Mucosa of gallbladder (tissue), 1 donor: ENCODE measurements around the gene ZIC2. TPM values are rescaled to one million over a fixed set of nuclear protein-coding genes. Genes with fewer than 3 reads are reported as not detected.

Experiments
- DNase-seq: peaks from one replicate; pipeline ENCODE4 v3.0.0-alpha.2; 2020; ENCODE audit warnings: low spot score
- total RNA-seq: library from RNA; stranded (reverse); gene quantifications from one replicate; pipeline ENCODE4 v1.2.1, GENCODE V29; 2021
- donor health status: DM: no; HTN: no; CAD: no.

ZIC2 gene
- total RNA-seq, 1 donor from 2014 or later, result 0.23 TPM

DNA sequence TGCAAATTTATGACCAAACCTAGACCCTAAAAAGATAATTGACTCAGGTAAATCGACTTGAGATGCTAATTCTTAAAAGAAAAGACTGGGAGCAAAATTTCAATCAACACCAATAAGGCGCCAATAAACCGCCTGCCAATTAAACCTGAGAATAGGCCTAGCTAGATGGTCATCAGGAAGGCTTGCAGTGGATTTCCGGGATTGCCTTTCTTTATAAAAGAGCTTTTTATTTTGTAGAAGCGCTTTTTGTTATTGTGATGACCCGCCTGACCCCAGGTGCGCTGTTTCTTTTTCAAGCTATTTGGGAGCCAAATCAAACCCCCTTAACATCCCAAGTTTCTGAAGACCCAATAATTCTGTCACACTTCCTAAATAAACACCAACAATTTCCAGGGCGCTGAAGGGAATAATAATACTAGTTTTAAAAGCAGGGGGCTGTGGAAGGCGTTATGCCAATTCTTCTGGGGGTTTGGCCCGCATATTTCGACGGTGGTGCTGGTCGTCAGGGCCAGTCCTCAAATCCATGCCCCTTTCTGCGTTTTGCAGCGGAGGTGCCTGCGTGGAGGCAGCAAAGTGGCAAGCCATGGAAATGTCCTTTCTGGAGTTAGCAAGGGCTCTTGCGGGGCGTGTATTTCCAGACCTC, 7.2 kb upstream of the ZIC2 start:
- no peak for DNase-seq

DNA sequence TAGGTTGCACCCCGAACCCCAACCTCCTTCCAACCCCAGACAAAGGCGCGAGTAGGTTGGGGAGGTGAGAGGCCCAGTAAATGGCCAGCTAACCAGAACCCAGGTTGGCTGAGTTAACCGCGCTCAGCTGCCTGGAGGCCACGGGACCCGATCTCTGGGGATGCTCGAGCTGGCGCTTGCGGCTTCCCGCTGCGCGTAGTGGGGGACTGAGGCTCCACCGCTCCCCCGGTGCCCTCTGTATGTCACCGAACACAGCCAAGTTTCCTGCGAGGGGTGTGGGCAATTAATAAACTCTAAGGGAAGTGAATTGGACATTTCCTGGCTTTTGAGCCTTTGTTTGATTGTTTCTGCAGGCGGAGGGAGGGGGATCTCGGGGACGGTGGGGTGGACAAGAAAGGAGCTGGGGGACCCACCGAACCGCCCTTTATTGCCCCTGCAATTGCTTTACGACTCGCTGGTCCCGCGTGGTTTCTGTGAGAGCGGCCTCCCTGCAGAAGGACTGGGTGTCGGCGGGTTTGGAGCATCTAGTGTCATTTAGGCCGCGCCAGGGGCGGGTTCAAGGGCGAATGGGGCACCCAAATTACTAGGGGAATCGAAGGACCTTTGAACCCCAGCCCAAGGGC, 6.5 kb upstream of the ZIC2 start:
- no peak for DNase-seq

DNA sequence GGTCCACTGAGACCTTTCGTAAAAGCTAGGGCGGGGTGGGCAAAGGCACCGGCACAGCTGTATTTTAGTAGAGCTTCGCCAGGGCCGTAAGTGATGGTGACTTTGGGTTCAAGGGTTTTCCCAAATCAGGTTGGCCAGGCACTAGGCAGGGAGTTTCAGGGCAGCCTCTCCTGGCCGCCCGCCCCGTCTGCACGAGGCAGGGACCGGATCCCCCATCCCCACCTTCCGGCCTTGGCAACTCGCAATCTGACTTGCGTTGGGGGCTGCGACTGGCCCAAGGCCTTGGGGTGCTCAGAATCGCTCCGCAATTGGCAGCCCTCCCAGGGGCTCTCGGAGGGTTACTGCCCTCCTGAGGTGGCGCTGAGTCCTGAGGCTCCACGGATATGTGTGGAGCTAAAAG, 6.0 kb upstream of the ZIC2 start:
- DNase-seq, result no peak

DNA sequence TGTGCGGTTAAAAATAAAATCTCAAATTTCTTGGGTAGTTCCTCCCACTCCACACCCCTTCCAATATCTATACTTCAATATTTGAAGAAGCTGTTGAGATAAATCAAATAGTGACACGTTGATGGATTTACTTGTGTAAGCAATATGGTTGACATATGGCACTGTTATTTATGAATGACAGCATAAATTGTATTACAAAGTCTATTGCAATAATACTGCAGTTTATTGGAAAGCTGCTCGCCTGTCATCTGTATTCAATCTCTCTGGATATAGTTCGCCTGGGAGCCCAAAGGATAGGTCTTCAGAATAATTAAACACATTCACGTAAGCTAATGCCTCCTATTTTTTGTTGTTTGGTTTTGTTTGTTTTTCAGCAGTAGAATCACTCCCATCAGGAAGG, 5.0 kb upstream of the ZIC2 start:
- DNase-seq, result no peak

DNA sequence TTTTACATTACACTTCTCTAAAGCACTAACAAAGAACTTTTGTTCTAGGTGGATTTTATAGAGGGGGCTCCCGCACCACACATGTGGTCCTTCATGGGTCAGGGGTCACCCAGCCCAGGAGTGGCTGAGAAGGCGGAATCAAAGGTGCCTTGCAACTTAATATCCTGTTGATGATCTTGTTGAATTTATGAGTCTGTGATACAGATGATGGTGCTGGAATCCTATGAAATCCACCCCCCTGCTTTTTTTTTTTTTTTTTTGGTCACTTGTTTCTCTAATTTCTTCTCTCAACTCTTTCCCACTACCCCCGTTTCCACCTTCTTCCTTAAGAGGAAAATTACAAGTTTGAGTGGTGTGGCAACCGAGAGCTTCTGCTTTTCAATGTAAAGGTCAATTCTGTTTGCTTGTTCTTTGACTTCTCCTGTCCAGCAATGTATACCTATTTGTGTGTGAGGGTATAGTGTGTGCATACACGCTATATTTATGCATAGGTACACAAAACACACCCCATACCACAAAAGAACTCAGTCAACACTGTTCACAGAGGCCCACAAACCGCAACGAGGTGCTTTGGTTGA, 4.2 kb upstream of the ZIC2 start:
- DNase-seq, result no peak

DNA sequence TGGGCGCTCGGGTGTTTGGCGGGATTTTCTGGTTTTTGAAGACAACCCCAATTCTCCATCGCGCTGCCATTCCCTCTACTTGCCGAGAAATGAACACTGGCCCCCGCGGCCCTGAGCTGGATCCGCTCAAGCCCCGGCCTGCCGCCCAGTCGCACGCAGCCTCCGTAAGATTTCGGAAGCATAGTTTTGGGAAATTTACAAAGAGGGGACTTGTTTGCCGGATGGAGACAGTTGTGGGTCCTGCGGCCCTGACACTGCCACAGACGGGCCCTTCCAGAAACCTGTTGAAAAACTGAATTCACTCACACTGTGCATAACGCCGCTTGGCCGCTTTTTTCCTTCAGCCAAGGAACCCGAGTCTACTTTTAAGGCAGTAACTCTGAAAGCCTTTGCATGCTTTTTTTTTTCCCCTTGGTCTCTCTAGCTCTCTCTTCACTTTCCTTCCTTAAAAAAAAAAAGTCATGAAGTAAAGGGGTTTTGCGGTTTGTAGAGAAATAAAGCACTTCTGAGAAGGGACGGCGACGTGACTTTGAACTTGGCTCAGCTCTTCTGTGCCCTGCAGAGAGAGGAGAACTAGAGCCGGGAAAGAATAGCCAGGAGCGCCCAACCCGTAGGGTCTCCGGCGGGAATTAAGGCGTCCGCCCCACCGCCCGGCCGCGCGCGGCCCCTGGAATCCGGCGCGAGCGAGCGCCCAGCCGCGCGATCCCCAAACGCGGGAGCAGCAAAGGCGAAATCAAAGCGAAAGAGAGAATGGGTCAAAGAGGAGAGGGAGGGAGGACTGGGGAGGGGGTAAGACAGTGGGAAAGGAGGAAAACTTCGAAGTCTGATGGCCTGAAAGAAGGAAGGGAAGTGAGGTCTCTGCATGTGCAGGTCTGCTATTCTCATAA, 3.4 kb upstream of the ZIC2 start:
- no peak for DNase-seq

DNA sequence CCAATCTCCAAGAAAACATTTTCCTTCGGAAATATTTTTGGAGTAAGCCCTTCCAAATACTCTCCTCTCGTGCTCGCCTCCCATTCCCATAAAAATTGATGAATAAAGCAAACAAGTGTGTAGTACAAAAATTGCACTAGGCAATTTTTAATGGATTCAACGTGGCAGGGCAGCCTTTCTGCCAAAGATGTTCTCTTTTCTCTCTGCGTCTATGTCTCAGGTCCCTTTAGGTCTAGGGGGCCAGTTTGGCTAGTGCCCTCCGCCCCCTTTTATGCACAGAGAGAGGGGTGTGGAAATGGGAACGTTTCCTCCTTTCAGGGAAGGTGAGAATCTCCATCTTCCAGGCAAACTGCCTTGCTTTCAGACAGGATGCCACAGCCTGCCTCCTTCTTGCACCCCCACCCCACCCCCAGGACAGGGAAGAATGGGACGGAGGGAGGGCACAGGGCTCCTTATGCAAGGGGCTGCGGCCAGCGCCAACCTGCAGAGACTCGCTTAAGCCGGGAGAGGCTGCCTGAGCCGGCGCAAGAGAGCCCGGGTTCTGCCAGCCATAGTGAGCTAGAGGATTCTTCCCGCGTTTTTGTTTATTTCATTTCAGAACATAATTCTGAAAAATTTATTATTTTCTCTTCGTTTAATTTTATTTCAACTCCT, 2.7 kb upstream of the ZIC2 start:
- no peak for DNase-seq

DNA sequence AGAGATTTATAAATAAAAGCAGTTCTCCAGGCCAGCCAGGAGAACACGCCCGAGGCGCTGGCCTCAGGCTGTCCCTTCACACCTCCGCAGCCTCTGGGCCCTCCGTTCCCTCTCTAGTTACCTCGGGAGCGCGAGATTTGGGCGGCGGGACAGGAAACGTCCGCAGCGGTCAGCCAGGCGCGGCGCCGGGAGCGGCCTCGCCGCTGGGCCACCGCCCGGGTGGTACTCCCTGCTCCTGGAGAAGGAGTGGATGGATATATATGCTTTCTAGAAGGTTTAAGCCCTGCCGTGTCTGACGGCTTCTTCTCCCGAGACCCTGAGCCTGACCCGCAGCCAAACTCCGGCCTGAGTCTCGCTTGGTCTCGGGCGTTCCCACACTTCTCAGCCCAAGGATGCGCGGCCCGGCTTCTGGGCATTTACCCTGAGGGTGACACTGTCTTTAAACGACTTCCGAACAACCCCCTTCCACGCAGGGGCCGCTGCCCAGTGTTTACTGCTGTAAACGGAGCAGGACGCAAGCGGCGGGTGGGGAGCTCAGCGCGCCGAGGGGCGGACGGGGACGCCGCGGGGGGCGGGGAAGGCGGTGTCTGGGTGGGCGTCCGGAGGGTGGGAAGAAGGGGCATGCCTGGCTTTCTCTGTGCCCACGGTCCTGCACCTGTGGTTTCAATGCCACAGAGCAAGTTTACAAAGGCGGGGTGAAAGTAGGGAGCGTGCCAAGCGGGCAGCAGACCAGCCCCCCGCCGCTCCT, 2.0 kb upstream of the ZIC2 start:
- no peak for DNase-seq

DNA sequence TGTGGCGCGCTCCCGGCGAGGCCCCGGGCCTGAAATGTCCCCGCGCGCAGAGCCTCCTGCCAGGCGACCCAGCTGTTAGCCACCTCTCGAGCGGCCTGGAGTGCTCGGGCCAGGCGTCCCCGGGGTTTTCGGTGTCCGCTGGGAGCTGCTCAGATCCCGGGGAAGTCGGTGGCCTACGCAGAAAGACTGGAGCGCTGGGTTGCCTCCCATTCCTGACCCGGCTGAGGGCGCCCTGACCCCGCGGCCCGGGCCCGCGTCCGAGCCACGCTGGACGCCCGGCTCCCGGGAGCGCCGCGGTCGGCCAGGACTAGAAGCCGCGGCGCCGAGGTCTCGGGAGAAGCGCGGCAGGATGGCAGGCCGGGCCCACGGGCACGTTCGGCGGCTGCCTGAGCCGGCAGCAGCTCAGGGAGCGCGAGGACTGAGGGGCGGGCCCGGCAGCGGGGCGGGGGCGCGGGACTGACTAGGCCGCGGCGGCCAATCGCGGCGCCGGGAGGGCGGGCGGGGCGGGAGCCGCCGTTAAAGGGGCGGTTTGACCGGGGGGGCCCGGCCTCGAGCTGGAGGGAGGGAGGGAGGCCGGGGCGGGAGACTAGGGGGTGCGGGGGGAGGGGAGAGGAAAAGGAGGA, 1.3 kb upstream of the ZIC2 start:
- DNase-seq, result peak; percentile 36

DNA sequence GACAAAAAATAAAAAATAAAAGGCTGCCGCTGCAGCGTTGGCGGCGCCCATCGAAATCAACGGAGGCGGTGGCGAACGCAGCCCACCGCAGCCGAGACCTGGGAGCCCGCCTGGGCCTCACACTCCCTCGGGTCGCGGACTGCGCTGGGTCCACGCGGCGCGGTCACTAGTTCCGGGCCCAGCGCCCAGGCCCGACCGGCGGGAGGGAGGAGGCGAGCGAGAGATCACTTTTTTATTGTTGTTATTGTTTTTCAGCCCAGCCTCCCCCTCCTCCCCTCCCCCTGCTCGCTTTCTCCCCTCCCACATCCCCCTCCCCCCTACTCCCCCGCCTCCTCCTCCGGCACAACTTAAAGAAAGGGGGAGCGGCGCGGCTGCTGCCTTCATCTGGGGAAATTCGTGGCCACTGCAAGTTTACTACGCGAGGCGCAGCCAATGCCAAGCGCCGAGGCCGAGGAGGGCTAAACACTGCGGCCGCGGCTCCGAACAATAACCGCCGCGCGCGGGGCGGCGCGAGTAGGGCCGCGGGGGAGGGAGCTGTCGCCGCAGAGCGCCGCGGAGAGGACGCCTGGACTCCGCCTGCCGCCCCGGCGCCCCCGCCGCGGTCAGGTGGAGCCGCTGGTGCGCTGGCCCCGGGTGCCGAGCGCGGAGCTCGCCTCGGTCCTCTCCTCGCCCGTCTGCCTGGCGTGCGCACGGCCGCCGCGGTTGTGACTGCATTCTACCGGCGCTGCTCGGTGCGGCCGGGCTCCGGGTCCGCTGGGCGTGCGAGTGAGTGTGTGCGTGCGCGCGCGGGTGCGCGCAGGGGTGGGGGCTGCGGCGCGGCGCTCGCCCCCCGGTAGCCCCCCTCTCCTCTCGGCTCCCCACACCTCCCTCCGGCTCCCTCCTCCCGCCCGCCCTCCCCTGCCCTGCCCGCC, 505 bp upstream of the ZIC2 start:
- no peak for DNase-seq

DNA sequence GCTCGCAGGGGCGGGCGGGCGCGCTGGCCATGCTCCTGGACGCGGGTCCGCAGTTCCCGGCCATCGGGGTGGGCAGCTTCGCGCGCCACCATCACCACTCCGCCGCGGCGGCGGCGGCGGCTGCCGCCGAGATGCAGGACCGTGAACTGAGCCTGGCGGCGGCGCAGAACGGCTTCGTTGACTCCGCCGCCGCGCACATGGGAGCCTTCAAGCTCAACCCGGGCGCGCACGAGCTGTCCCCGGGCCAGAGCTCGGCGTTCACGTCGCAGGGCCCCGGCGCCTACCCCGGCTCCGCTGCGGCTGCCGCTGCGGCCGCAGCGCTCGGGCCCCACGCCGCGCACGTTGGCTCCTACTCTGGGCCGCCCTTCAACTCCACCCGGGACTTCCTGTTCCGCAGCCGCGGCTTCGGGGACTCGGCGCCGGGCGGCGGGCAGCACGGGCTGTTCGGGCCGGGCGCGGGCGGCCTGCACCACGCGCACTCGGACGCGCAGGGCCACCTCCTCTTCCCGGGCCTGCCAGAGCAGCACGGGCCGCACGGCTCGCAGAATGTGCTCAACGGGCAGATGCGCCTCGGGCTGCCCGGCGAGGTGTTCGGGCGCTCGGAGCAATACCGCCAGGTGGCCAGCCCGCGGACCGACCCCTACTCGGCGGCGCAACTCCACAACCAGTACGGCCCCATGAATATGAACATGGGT, 599 bp downstream of the ZIC2 start:
- no peak for DNase-seq

DNA sequence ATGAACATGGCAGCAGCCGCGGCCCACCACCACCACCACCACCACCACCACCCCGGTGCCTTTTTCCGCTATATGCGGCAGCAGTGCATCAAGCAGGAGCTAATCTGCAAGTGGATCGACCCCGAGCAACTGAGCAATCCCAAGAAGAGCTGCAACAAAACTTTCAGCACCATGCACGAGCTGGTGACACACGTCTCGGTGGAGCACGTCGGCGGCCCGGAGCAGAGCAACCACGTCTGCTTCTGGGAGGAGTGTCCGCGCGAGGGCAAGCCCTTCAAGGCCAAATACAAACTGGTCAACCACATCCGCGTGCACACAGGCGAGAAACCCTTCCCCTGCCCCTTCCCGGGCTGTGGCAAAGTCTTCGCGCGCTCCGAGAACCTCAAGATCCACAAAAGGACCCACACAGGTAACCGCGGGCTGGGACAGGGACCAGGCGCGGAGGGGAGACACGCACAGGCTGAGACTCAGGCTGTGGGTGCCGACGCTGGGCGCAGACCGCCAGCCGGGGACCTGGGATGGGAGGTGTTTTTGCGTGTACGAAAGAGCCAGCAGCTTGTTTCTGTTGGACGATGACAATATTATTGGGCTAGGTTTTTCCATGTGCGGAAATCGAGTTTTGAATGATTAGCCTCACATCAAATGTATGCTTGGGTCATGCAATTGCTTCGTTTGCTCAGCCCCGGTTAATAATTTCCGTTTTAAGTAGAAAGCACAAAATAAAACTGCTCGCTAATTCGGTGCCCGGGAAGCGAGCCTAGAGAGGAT, 1.3 kb downstream of the ZIC2 start:
- DNase-seq, result no peak

DNA sequence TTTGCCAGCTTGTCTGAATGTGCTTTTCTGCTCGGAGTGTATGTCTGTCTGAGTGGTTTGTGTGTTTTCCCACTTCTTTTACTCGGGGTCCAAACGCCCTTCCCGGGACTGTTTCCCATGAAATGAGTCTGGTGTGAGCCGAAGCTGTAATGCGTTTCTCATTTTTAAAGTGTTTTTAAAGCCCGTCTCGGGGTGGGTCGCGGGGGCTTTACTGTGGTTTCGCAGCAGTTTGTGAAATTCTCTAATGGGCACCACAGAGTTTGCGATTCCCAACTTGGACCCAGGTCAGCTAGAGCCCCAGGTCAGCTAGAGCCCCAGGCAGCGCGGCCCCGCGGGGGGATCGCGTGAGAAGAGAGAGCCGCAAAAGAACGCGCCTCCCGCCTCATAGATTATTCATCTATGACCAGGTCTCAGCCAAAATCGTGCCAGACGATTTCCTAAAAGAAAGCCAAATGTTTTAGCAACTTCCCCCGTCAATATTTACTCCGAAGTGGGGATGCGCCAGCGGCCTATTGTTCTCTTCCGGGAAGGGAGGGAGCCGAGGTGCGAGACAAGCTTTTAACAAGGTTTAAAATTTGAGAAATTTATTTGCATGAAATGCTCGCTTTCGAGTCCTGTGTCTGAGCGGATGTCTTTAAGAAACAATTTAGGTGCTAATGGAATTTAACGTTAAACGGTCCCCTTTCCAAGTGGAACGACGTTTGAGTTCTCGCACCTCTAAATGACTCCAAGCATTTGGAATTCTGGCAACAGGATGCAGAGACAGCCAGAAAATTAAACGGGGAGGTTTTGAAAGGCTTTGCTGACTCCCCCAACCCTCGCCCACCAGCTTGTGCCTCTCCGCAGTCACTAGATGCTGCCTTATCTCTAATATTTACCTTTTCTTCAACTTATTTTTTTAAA, 2.2 kb downstream of the ZIC2 start:
- no peak for DNase-seq

DNA sequence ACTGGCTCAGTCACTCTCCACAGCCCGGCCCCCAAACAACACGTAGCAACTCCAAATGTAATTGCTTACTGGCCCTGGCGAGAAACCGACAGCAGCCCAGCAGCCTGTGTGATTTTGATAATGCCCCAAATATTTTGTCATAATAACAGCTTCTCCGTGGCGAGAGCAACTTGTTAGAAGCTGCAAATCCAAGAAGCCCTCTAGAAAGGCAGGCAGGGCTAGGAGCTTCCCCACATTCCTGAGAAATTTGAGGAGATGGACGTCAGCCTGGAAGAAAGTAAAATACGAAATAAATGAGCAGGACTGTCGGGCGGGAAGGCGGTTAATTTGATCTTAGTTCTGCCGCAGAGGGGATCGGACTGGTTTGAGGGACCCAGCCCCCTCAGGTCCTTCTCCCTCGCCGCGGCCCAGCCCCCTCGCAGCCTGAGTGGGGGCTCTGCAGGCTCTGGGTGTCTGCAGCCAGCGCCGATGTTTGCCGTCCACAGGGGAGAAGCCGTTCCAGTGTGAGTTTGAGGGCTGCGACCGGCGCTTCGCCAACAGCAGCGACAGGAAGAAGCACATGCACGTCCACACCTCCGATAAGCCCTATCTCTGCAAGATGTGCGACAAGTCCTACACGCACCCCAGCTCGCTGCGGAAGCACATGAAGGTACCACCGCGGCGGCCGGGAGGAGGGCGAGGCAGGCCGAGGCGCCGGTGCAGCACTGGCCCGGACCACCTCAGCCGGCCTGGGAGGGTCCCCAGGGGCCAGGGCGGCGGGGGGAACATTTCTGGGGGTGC, 3.1 kb downstream of the ZIC2 start:
- no peak for DNase-seq

DNA sequence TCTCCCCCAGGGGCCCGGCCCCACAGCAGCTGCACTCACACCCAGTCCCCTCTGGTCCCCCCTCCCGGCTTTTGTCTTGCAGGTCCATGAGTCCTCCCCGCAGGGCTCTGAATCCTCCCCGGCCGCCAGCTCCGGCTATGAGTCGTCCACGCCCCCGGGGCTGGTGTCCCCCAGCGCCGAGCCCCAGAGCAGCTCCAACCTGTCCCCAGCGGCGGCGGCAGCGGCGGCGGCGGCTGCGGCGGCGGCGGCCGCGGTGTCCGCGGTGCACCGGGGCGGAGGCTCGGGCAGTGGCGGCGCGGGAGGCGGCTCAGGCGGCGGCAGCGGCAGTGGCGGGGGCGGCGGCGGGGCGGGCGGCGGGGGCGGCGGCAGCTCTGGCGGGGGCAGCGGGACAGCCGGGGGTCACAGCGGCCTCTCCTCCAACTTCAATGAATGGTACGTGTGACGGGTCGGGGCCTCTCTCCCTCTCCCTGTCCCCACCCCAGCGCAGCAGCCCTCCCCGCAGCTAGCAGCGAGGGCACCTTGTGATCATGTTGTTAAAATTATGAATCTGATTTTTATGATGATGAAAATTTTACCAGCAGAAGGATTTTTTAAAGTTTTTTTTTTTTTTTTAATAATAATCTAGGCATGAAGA, 3.8 kb downstream of the ZIC2 start:
- no peak for DNase-seq
